WTC11 (cell line): ENCODE data around the gene PWP2. TPM values are rescaled to one million over a fixed set of nuclear protein-coding genes. Genes with fewer than 3 reads are reported as not detected.

Experiments used
- ATAC-seq: fragments of 200-7000 bp; cut with Tn5 transposase; 2 replicates; pipeline ENCODE4 v1.10.0; 2021; ENCODE audit warnings: mild to moderate bottlenecking, moderate library complexity
- CTCF ChIA-PET: fragments of 300-600 bp; sonication (Branson Sonifier 250); formaldehyde crosslinking; loops from one replicate; lab custom pipeline; 2021; ENCODE audit warnings: antibody characterized with exemption; lab: Charles Lee
- POLR2A ChIA-PET: fragments of 350-600 bp; sonication (Branson Sonifier 250); formaldehyde crosslinking; loops from one replicate; lab custom pipeline; 2021; ENCODE audit warnings: antibody characterized with exemption; lab: Charles Lee
- DNase-seq: peaks from one replicate; pipeline ENCODE4 v3.0.0; 2021; ENCODE audit warnings: low spot score
- H3K27ac Mint-ChIP-seq: 2 replicates; pipeline ENCODE4 v1.8.0; 2021; ENCODE audit warnings: mixed read lengths
- H3K27me3 Mint-ChIP-seq: 2 replicates; pipeline ENCODE4 v1.8.0; 2021; ENCODE audit warnings: low read depth, mild to moderate bottlenecking, moderate library complexity, mixed read lengths
- H3K36me3 Mint-ChIP-seq: 2 replicates; pipeline ENCODE4 v1.8.0; 2021; ENCODE audit warnings: mixed read lengths
- H3K4me1 Mint-ChIP-seq: 2 replicates; pipeline ENCODE4 v1.8.0; 2022; ENCODE audit warnings: mixed read lengths
- H3K4me3 Mint-ChIP-seq: 2 replicates; pipeline ENCODE4 v1.8.0; 2021; ENCODE audit warnings: mild to moderate bottlenecking, moderate library complexity, mixed read lengths
- H3K9me3 Mint-ChIP-seq: 2 replicates; pipeline ENCODE4 v1.8.0; 2021; ENCODE audit warnings: mixed read lengths
- ARID4B ChIP-seq: sonication (generic); formaldehyde crosslinking; IDR thresholded peaks from 2 replicates; pipeline ENCODE4 v1.8.0; 2023; ENCODE audit warnings: missing genetic modification reagents, mild to moderate bottlenecking, borderline replicate concordance
- ATF3 ChIP-seq: sonication (generic); formaldehyde crosslinking; conservative IDR thresholded peaks from 2 replicates; pipeline ENCODE4 v1.8.1; 2022; ENCODE audit warnings: mild to moderate bottlenecking, missing genetic modification reagents
- CREM ChIP-seq: sonication (generic); formaldehyde crosslinking; IDR thresholded peaks from 2 replicates; pipeline ENCODE4 v1.8.1; 2022; ENCODE audit warnings: mild to moderate bottlenecking, missing genetic modification reagents, moderate library complexity
- E2F5 ChIP-seq: sonication (generic); formaldehyde crosslinking; IDR thresholded peaks from 2 replicates; pipeline ENCODE4 v1.8.1; 2022; ENCODE audit warnings: mild to moderate bottlenecking, moderate library complexity, missing genetic modification reagents
- FOXK1 ChIP-seq: sonication (generic); formaldehyde crosslinking; IDR thresholded peaks from 2 replicates; pipeline ENCODE4 v1.8.0; 2022; ENCODE audit warnings: mild to moderate bottlenecking, moderate library complexity, missing genetic modification reagents
- GABPB1 ChIP-seq: sonication (generic); formaldehyde crosslinking; IDR thresholded peaks from 2 replicates; pipeline ENCODE4 v1.8.1; 2023; ENCODE audit warnings: mild to moderate bottlenecking, missing genetic modification reagents
- MAX ChIP-seq: sonication (generic); formaldehyde crosslinking; IDR thresholded peaks from 2 replicates; pipeline ENCODE4 v1.8.0; 2022; ENCODE audit warnings: mild to moderate bottlenecking, missing genetic modification reagents
- MLX ChIP-seq: sonication (generic); formaldehyde crosslinking; IDR thresholded peaks from 2 replicates; pipeline ENCODE4 v1.8.1; 2023; ENCODE audit warnings: mild to moderate bottlenecking, missing genetic modification reagents, moderate library complexity
- MYBL2 ChIP-seq: sonication (generic); formaldehyde crosslinking; IDR thresholded peaks from 2 replicates; pipeline ENCODE4 v1.8.1; 2023; ENCODE audit warnings: mild to moderate bottlenecking, moderate library complexity, missing genetic modification reagents
- RORB ChIP-seq: fragments of 250-450 bp; sonication (Bioruptor Pico); IDR thresholded peaks from 2 replicates; pipeline ENCODE4 v1.9.0; 2021; ENCODE audit warnings: mild to moderate bottlenecking
- SOX15 ChIP-seq: fragments of 250-450 bp; sonication (Bioruptor Pico); IDR thresholded peaks from 2 replicates; pipeline ENCODE4 v1.9.0; 2021; ENCODE audit warnings: mild to moderate bottlenecking
- USF1 ChIP-seq: sonication (generic); formaldehyde crosslinking; IDR thresholded peaks from 2 replicates; pipeline ENCODE4 v1.8.0; 2022; ENCODE audit warnings: mild to moderate bottlenecking, missing genetic modification reagents
- ZBTB21 ChIP-seq: sonication (generic); formaldehyde crosslinking; IDR thresholded peaks from 2 replicates; pipeline ENCODE4 v1.8.1; 2023; ENCODE audit warnings: mild to moderate bottlenecking, missing genetic modification reagents, borderline replicate concordance
- ZBTB43 ChIP-seq: sonication (generic); formaldehyde crosslinking; IDR thresholded peaks from 2 replicates; pipeline ENCODE4 v1.8.1; 2023; ENCODE audit warnings: mild to moderate bottlenecking, missing genetic modification reagents
- ZNF121 ChIP-seq: sonication (generic); formaldehyde crosslinking; IDR thresholded peaks from 2 replicates; pipeline ENCODE4 v1.8.0; 2023; ENCODE audit warnings: missing genetic modification reagents
- ZNF263 ChIP-seq: sonication (generic); formaldehyde crosslinking; IDR thresholded peaks from 2 replicates; pipeline ENCODE4 v1.8.1; 2022; ENCODE audit warnings: low read depth, mild to moderate bottlenecking, moderate library complexity, missing genetic modification reagents
- ZNF532 ChIP-seq: fragments of 250-450 bp; sonication (Bioruptor Pico); IDR thresholded peaks from 2 replicates; pipeline ENCODE4 v1.9.0; 2021; ENCODE audit warnings: mild to moderate bottlenecking, borderline replicate concordance
- ZSCAN18 ChIP-seq: fragments of 250-450 bp; sonication (Bioruptor Pico); IDR thresholded peaks from 2 replicates; pipeline ENCODE4 v2.1.2; 2022; ENCODE audit warnings: mild to moderate bottlenecking, moderate library complexity
- total RNA-seq: library from RNA; stranded (reverse); gene quantifications from 3 replicates; pipeline ENCODE4 v1.2.3, GENCODE V29; 2021

Gene PWP2
- total RNA-seq, 1 experiment from 2014 or later, result 41.6 TPM

GRCh38 chr21:44072111-44072510 is 35.1 kb upstream of the PWP2 start (continued):
- TF ChIP-seq ZNF532 (CRISPR knock-in tag) (no peak), RORB (no peak), CREM (CRISPR knock-in tag) (no peak), SOX15 (CRISPR knock-in tag) (no peak)

GRCh38 chr21:44074315-44074958 is 32.8 kb upstream of the PWP2 start:
- TF ChIP-seq ZBTB21 (no peak), USF1 (CRISPR knock-in tag) (no peak), FOXK1 (CRISPR knock-in tag) (no peak), ARID4B (no peak), ZBTB43 (CRISPR knock-in tag) (no peak), ZNF121 (no peak), MLX (CRISPR knock-in tag) (no peak), GABPB1 (CRISPR knock-in tag) (no peak), CREM (CRISPR knock-in tag) (no peak), MYBL2 (CRISPR knock-in tag) (no peak), MAX (no peak), ZSCAN18 (no peak), ZNF263 (CRISPR knock-in tag) (no peak), E2F5 (CRISPR knock-in tag) (no peak), ATF3 (CRISPR knock-in tag) (no peak)
- ChIA-PET POLR2A (no interaction called here), CTCF (no interaction called here)
- Mint-ChIP-seq H3K4me1 (peaks cover 11% of the 10 kb centered on the region), H3K36me3 (peaks cover 34% of the 10 kb centered on the region), H3K4me3 (no peak overlapping the region), H3K9me3 (no peaks in the 10 kb centered on the region), H3K27me3 (no peaks in the 10 kb centered on the region), H3K27ac (no peak overlapping the region)
- ATAC-seq, result no peak
- DNase-seq, result no peak
